Trophoblast cell (in vitro differentiated cells and primary cell): Measurements from ENCODE around the gene IL10RB.

Source experiments
- DNase-seq, 2 donors: peaks; one replicate each; pipeline ENCODE4 v3.0.0-alpha.2; 2016
- H2AFZ ChIP-seq: 2 replicates; pipeline ENCODE4 v1.6.1; 2013; ENCODE audit warnings: low read length, moderate library complexity, mild to moderate bottlenecking; ENCODE audit not compliant: insufficient read depth, poor library complexity
- H2AK5ac ChIP-seq: 2 replicates; pipeline ENCODE4 v1.6.1; 2013; ENCODE audit warnings: mild to moderate bottlenecking, low read length
- H2BK120ac ChIP-seq: 2 replicates; pipeline ENCODE4 v1.6.1; 2013; ENCODE audit warnings: low read length, mild to moderate bottlenecking, moderate library complexity; ENCODE audit not compliant: insufficient read depth, poor library complexity
- H2BK12ac ChIP-seq: 2 replicates; pipeline ENCODE4 v1.6.1; 2013; ENCODE audit warnings: mild to moderate bottlenecking, low read length, moderate library complexity
- H2BK5ac ChIP-seq: 2 replicates; pipeline ENCODE4 v1.6.1; 2013; ENCODE audit warnings: low read length, low read depth, moderate library complexity, mild to moderate bottlenecking; ENCODE audit not compliant: poor library complexity
- H3K14ac ChIP-seq: 2 replicates; pipeline ENCODE4 v1.6.1; 2013; ENCODE audit warnings: mild to moderate bottlenecking, low read length
- H3K18ac ChIP-seq: 2 replicates; pipeline ENCODE4 v1.6.1; 2013; ENCODE audit warnings: mild to moderate bottlenecking, low read length
- H3K23ac ChIP-seq: 2 replicates; pipeline ENCODE4 v1.6.1; 2013; ENCODE audit warnings: low read length
- H3K27ac ChIP-seq: 2 replicates; pipeline ENCODE4 v1.5.1; 2013; ENCODE audit warnings: low read depth, mild to moderate bottlenecking, inconsistent platforms, low read length, moderate library complexity
- H3K27me3 ChIP-seq: 2 replicates; pipeline ENCODE4 v1.6.1; 2013; ENCODE audit warnings: inconsistent platforms, mild to moderate bottlenecking, low read length, moderate library complexity; ENCODE audit not compliant: insufficient read depth
- H3K36me3 ChIP-seq, 2 experiments: 1 replicate in 1 of 2; 2 replicates in 1 of 2; pipeline ENCODE4 v1.6.1; 2013; ENCODE audit warnings: low read length in 2 of 2, mild to moderate bottlenecking in 2 of 2, moderate library complexity in 1 of 2; ENCODE audit not compliant: insufficient read depth in 2 of 2, control insufficient read depth in 1 of 2
- H3K4ac ChIP-seq: 2 replicates; pipeline ENCODE4 v1.6.1; 2013; ENCODE audit warnings: low read depth, mild to moderate bottlenecking, low read length, moderate library complexity
- H3K4me1 ChIP-seq, 2 experiments: 1 replicate in 1 of 2; 2 replicates in 1 of 2; pipeline ENCODE4 v1.6.1; 2013; ENCODE audit warnings: low read length in 2 of 2, mild to moderate bottlenecking in 2 of 2, moderate library complexity in 1 of 2; ENCODE audit not compliant: insufficient read depth in 2 of 2, control insufficient read depth in 1 of 2
- H3K4me2 ChIP-seq: 2 replicates; pipeline ENCODE4 v1.6.1; 2013; ENCODE audit warnings: inconsistent platforms, mild to moderate bottlenecking, low read length, moderate library complexity
- H3K4me3 ChIP-seq: 2 replicates; pipeline ENCODE4 v1.5.1; 2013; ENCODE audit warnings: mild to moderate bottlenecking, low read depth, low read length, inconsistent platforms
- H3K79me1 ChIP-seq: one replicate; pipeline ENCODE4 v1.6.1; 2013; ENCODE audit warnings: low read length
- H3K79me2 ChIP-seq: 2 replicates; pipeline ENCODE4 v1.6.1; 2013; ENCODE audit warnings: low read length, mild to moderate bottlenecking; ENCODE audit not compliant: control insufficient read depth, insufficient read depth, poor library complexity
- H3K9ac ChIP-seq: 2 replicates; pipeline ENCODE4 v1.6.1; 2013; ENCODE audit warnings: mild to moderate bottlenecking, low read length
- H3K9me3 ChIP-seq: 2 replicates; pipeline ENCODE4 v1.6.1; 2013; ENCODE audit warnings: low read depth, mild to moderate bottlenecking, control low read depth, inconsistent platforms, low read length; ENCODE audit not compliant: insufficient read depth
- H4K12ac ChIP-seq: 2 replicates; pipeline ENCODE4 v1.6.1; 2013; ENCODE audit warnings: low read depth, mild to moderate bottlenecking, low read length, moderate library complexity
- H4K8ac ChIP-seq: 2 replicates; pipeline ENCODE4 v1.6.1; 2013; ENCODE audit warnings: low read depth, mild to moderate bottlenecking, low read length, moderate library complexity
- H4K91ac ChIP-seq: one replicate; pipeline ENCODE4 v1.6.1; 2013; ENCODE audit warnings: low read depth, mild to moderate bottlenecking, low read length, moderate library complexity
- WGBS: extraction: QIAGEN DNeasy Blood & Tissue Kit; methylation state at CpG from one replicate; pipeline ENCODE4 v1.1.7; 2013; ENCODE audit warnings: missing lambda C conversion rate; ENCODE audit not compliant: insufficient read length, insufficient coverage; ENCODE audit errors: extremely low coverage; 5-methylcytosine and 5-hydroxymethylcytosine counted together

The IL10RB gene

GRCh38 chr21:33246506-33246905, 19.7 kb upstream of the IL10RB start:
- H3K4me3 ChIP-seq: no peak overlapping the region
- H3K18ac ChIP-seq: no peak overlapping the region
- no peak overlapping the region for H3K4ac ChIP-seq
- no peaks in the 10 kb centered on the region for H3K79me1 ChIP-seq
- WGBS: no CpG with 5 or more reads among the region's 5 CpGs
- no peak overlapping the region for H4K8ac ChIP-seq
- H3K27me3 ChIP-seq: no peaks in the 10 kb centered on the region
- H4K91ac ChIP-seq: no peak overlapping the region
- peaks cover 8 to 17% of the 10 kb centered on the region in 2 experiments for H3K36me3 ChIP-seq
- H4K12ac ChIP-seq: no peak overlapping the region
- no peaks in the 10 kb centered on the region for H3K9me3 ChIP-seq
- no peak overlapping the region for H2BK5ac ChIP-seq
- H3K14ac ChIP-seq: no peak overlapping the region
- H3K79me2 ChIP-seq: no peaks in the 10 kb centered on the region
- DNase-seq: no peak
- H3K23ac ChIP-seq: no peak overlapping the region
- H2AK5ac ChIP-seq: no peak overlapping the region
- no peak overlapping the region for H2BK12ac ChIP-seq
- H2AFZ ChIP-seq: no peak overlapping the region
- no peak overlapping the region for H3K9ac ChIP-seq
- H3K27ac ChIP-seq: no peak overlapping the region
- H3K4me2 ChIP-seq: no peak overlapping the region
- no peak overlapping the region for H2BK120ac ChIP-seq
- H3K4me1 ChIP-seq: no peaks in the 10 kb centered on the region

- Histone ChIP-seq H3K14ac (no peak overlapping the region), H3K4ac (no peak overlapping the region), H4K8ac (no peak overlapping the region), H3K79me1 (no peaks in the 10 kb centered on the region), H3K9me3 (no peaks in the 10 kb centered on the region), H2AK5ac (no peak overlapping the region), H3K4me1 (no peaks in the 10 kb centered on the region), H2BK5ac (no peak overlapping the region), H4K91ac (no peak overlapping the region), H3K23ac (no peak overlapping the region), H3K4me2 (no peak overlapping the region), H4K12ac (no peak overlapping the region), H3K27ac (no peak overlapping the region), H3K79me2 (no peaks in the 10 kb centered on the region), H3K4me3 (no peak overlapping the region), H2AFZ (no peak overlapping the region), H3K9ac (no peak overlapping the region), H3K36me3 (peaks cover 8 to 17% of the 10 kb centered on the region in 2 experiments), H3K27me3 (no peaks in the 10 kb centered on the region), H3K18ac (no peak overlapping the region), H2BK120ac (no peak overlapping the region), H2BK12ac (no peak overlapping the region)
- DNase-seq: no peak
- no CpG with 5 or more reads among the region's 7 CpGs for WGBS
Measured at GRCh38 chr21:33246963-33247362, 19.2 kb upstream of the IL10RB start.

DNA sequence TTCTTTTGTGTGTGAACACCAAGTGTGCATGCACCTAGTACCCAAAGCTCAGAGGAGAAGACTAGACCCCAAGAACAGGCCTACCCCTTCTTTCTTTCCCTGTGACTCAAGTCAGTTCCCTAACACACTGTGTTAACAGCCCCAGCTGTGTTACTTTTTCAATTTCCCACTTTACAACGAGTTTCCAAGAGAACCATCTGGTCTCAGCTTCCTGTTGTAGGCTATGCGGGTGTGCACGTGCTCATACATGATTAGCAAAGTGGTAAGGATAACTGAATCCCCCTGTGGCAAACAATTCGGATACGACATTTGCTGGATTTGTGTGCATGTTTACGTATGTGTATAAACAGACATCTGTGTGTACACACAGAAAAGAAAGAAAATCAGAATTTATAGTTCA, 18.6 kb upstream of the IL10RB start:
- no peak overlapping the region for H3K9ac ChIP-seq
- H3K23ac ChIP-seq: no peak overlapping the region
- H3K4me2 ChIP-seq: no peak overlapping the region
- WGBS: no CpG with 5 or more reads among the region's 6 CpGs
- H4K12ac ChIP-seq: no peak overlapping the region
- no peaks in the 10 kb centered on the region for H3K27me3 ChIP-seq
- no peak overlapping the region for H3K14ac ChIP-seq
- H3K9me3 ChIP-seq: no peaks in the 10 kb centered on the region
- H4K8ac ChIP-seq: no peak overlapping the region
- no peaks in the 10 kb centered on the region for H3K79me2 ChIP-seq
- H2BK120ac ChIP-seq: no peak overlapping the region
- H3K18ac ChIP-seq: no peak overlapping the region
- H2AK5ac ChIP-seq: no peak overlapping the region
- H3K4me1 ChIP-seq: no peaks in the 10 kb centered on the region
- no peak for DNase-seq
- no peak overlapping the region for H3K4ac ChIP-seq
- H3K4me3 ChIP-seq: no peak overlapping the region
- no peak overlapping the region for H3K27ac ChIP-seq
- no peak overlapping the region for H2BK5ac ChIP-seq
- H4K91ac ChIP-seq: no peak overlapping the region
- no peak overlapping the region for H2BK12ac ChIP-seq
- peaks cover 8 to 17% of the 10 kb centered on the region in 2 experiments for H3K36me3 ChIP-seq
- H3K79me1 ChIP-seq: no peaks in the 10 kb centered on the region
- no peak overlapping the region for H2AFZ ChIP-seq

- no peak overlapping the region for H3K23ac ChIP-seq
- H3K79me1 ChIP-seq: no peaks in the 10 kb centered on the region
- H3K79me2 ChIP-seq: no peaks in the 10 kb centered on the region
- no peak overlapping the region for H3K9ac ChIP-seq
- H4K91ac ChIP-seq: no peak overlapping the region
- H2AK5ac ChIP-seq: no peak overlapping the region
- no peak overlapping the region for H3K4ac ChIP-seq
- no peaks in the 10 kb centered on the region for H3K27me3 ChIP-seq
- no peak overlapping the region for H2BK5ac ChIP-seq
- peaks cover 8 to 19% of the 10 kb centered on the region in 2 experiments for H3K36me3 ChIP-seq
- no peaks in the 10 kb centered on the region for H3K4me1 ChIP-seq
- H3K9me3 ChIP-seq: no peaks in the 10 kb centered on the region
- DNase-seq: no peak
- H4K8ac ChIP-seq: no peak overlapping the region
- H3K4me3 ChIP-seq: no peak overlapping the region
- no peak overlapping the region for H3K18ac ChIP-seq
- H2AFZ ChIP-seq: no peak overlapping the region
- no peak overlapping the region for H3K4me2 ChIP-seq
- WGBS: no CpG with 5 or more reads among the region's 7 CpGs
- no peak overlapping the region for H3K14ac ChIP-seq
- no peak overlapping the region for H2BK12ac ChIP-seq
- no peak overlapping the region for H4K12ac ChIP-seq
- no peak overlapping the region for H3K27ac ChIP-seq
- H2BK120ac ChIP-seq: no peak overlapping the region
Measured at GRCh38 chr21:33249331-33250002, 16.7 kb upstream of the IL10RB start.
